DND-41 (cell line): ENCODE measurements around the gene RORC.

ENCODE experiments used
- ATAC-seq: fragments of 200-7000 bp; cut with Tn5 transposase; 3 replicates; pipeline ENCODE4 v1.9.1; 2021; ENCODE audit warnings: low read depth; ENCODE audit not compliant: insufficient read depth
- DNase-seq: peaks from one replicate; pipeline ENCODE4 v3.0.0-alpha.2; 2020
- H2AFZ ChIP-seq: 2 replicates; pipeline ENCODE4 v1.6.0; 2012; ENCODE audit warnings: low read depth, low read length
- H3K27ac ChIP-seq: 2 replicates; pipeline ENCODE4 v1.5.1; 2012; ENCODE audit warnings: low read length, inconsistent platforms
- H3K27me3 ChIP-seq: fragments of 200-600 bp; sonication (generic); 2 replicates; pipeline ENCODE4 v1.6.0; 2012; ENCODE audit warnings: low read length, mild to moderate bottlenecking, inconsistent platforms; ENCODE audit not compliant: insufficient read depth, poor library complexity
- H3K36me3 ChIP-seq: 2 replicates; pipeline ENCODE4 v1.5.1; 2012; ENCODE audit warnings: low read length, inconsistent platforms; ENCODE audit not compliant: insufficient read depth
- H3K4me1 ChIP-seq: 2 replicates; pipeline ENCODE4 v1.5.1; 2012; ENCODE audit warnings: mild to moderate bottlenecking, low read length; ENCODE audit not compliant: insufficient read depth
- H3K4me2 ChIP-seq: 2 replicates; pipeline ENCODE4 v1.6.0; 2012; ENCODE audit warnings: mild to moderate bottlenecking, moderate library complexity, low read length, inconsistent platforms; ENCODE audit not compliant: insufficient read depth
- H3K4me3 ChIP-seq, 2 experiments: fragments of 200-600 bp in 1 of 2; shearing (Covaris generic) in 1 of 2; 2 replicates each; pipeline ENCODE4 v1.5.1; 2012 to 2016; ENCODE audit warnings: inconsistent platforms in 2 of 2, low read length in 2 of 2, mild to moderate bottlenecking in 2 of 2, low read depth in 1 of 2, moderate library complexity in 1 of 2
- H3K79me2 ChIP-seq: 2 replicates; pipeline ENCODE4 v1.6.0; 2012; ENCODE audit warnings: low read length, inconsistent platforms; ENCODE audit not compliant: insufficient read depth
- H3K9ac ChIP-seq: 2 replicates; pipeline ENCODE4 v1.6.0; 2012; ENCODE audit warnings: low read depth, mild to moderate bottlenecking, inconsistent platforms, low read length, moderate library complexity
- H3K9me3 ChIP-seq: 2 replicates; pipeline ENCODE4 v1.5.1; 2012; ENCODE audit warnings: low read length, moderate library complexity, mild to moderate bottlenecking, inconsistent platforms; ENCODE audit not compliant: insufficient read depth, severe bottlenecking
- H4K20me1 ChIP-seq: 2 replicates; pipeline ENCODE4 v1.6.0; 2012; ENCODE audit warnings: low read length; ENCODE audit not compliant: insufficient read depth
- EZH2 ChIP-seq: IDR thresholded peaks from 3 replicates; pipeline ENCODE4 v1.6.1; 2012; ENCODE audit warnings: borderline replicate concordance, low read depth, mild to moderate bottlenecking, moderate library complexity, low read length, inconsistent platforms; ENCODE audit not compliant: severe bottlenecking
- TF ChIP-seq, protein P1 (sequence below): IDR thresholded peaks from 2 replicates; pipeline ENCODE4 v1.5.1; 2012; ENCODE audit warnings: borderline replicate concordance, low read length, moderate library complexity, mild to moderate bottlenecking; ENCODE audit not compliant: poor library complexity, severe bottlenecking; ENCODE audit errors: extremely low read depth

RORC gene

DNA sequence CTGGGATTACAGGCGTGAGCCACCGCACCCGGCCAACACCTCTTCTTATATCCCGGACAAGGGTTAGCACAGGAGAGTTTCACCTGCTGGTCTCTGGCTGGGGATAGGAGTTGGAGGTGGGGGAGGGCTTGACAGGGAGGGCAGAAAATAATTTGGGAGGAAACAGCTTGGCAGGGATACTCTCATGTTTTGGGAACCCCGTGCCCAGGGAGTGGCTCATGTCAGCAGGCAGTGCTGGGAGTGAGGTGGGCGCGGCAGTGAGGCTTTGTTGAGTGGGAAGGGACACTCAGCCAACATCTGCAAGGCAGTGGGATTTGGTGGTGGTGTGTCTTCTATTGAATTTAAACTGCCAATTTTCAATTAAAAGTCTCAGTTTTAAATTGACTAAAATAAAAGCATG lies 23.1 kb upstream of the RORC start:
- H3K4me1 ChIP-seq: no peaks in the 10 kb centered on the region
- no peak overlapping the region for H3K4me3 ChIP-seq
- no peaks in the 10 kb centered on the region for H3K79me2 ChIP-seq
- H3K36me3 ChIP-seq: no peaks in the 10 kb centered on the region
- no peaks in the 10 kb centered on the region for H3K27me3 ChIP-seq
- no peak overlapping the region for H3K4me2 ChIP-seq
- TF ChIP-seq EZH2: no peak
- TF ChIP-seq, protein P1, sequence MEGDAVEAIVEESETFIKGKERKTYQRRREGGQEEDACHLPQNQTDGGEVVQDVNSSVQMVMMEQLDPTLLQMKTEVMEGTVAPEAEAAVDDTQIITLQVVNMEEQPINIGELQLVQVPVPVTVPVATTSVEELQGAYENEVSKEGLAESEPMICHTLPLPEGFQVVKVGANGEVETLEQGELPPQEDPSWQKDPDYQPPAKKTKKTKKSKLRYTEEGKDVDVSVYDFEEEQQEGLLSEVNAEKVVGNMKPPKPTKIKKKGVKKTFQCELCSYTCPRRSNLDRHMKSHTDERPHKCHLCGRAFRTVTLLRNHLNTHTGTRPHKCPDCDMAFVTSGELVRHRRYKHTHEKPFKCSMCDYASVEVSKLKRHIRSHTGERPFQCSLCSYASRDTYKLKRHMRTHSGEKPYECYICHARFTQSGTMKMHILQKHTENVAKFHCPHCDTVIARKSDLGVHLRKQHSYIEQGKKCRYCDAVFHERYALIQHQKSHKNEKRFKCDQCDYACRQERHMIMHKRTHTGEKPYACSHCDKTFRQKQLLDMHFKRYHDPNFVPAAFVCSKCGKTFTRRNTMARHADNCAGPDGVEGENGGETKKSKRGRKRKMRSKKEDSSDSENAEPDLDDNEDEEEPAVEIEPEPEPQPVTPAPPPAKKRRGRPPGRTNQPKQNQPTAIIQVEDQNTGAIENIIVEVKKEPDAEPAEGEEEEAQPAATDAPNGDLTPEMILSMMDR: no peak
- no peak overlapping the region for H3K27ac ChIP-seq
- ATAC-seq: no peak
- H3K9me3 ChIP-seq: no peaks in the 10 kb centered on the region
- no peaks in the 10 kb centered on the region for H4K20me1 ChIP-seq
- H3K9ac ChIP-seq: no peak overlapping the region
- no peak for DNase-seq
- H2AFZ ChIP-seq: no peak overlapping the region

DNA sequence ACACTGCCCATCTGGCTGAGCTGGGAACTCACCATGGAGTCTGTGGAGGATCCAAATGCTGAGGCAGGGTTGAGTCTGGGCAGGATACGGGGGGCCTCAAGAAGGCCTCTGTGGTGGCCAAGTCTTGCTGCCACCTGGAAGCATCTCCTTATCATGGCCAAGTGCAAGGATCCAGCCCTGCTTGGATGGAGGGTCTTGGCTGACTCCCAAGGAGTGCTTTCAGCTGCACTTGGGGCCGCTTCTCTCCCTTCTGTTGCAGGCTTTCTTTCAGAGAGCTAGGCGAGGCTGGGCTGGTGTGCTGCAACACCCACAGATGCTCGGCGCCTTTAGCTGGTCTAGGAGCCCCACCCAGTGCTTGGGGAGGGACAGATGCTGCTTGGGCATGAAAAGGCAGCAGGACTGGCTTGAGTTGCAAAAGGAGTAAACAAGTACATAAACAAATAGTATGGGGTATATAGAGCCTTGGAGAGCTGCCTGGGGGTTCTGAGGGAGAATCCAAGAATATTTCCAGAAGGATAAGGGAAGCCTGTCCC lies 21.9 kb upstream of the RORC start, which contains the start of gene THEM5:
TSS of gene THEM5 (minus strand) at position 302 of the 533 bp plus-strand sequence. CDS start at position 155, 147 bp downstream.
- DNase-seq (peak; percentile 22), ATAC-seq (no peak)
- Histone ChIP-seq H3K4me1 (no peaks in the 10 kb centered on the region), H3K9ac (no peak within 1 kb of the TSS), H3K4me2 (no peak within 1 kb of the TSS), H3K79me2 (no peaks in the 10 kb centered on the region), H4K20me1 (no peaks in the 10 kb centered on the region), H3K36me3 (no peaks in the 10 kb centered on the region), H3K9me3 (no peaks in the 10 kb centered on the region), H3K27ac (no peak within 1 kb of the TSS), H2AFZ (no peak within 1 kb of the TSS), H3K27me3 (no peaks in the 10 kb centered on the region), H3K4me3 (no peak within 1 kb of the TSS)
- no peak for TF ChIP-seq EZH2
- TF ChIP-seq, protein P1: peak; percentile 23

DNA sequence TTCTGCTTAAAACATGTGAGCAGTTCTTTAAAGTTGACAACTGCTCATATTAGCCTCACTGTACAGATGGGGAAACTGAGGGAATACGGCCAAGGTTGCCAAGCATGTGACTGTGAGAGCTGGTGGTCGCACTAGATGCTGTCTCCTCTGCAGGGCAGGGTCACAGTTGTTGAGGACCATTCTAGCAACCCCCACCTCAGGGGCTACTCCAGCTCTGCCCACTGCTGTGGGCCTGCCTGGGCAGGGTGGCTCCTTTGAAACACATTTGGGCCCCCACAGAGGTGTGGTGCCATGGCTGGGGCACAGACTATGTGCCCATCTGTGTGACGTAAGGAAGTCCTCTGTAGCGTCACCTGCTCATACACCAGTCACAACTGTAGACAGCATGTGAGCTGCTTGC lies 21.1 kb upstream of the RORC start:
- Histone ChIP-seq H3K9ac (no peak overlapping the region), H3K4me2 (no peak overlapping the region), H3K9me3 (no peaks in the 10 kb centered on the region), H2AFZ (no peak overlapping the region), H3K4me3 (no peak overlapping the region), H3K27me3 (no peaks in the 10 kb centered on the region), H3K36me3 (no peaks in the 10 kb centered on the region), H3K79me2 (no peaks in the 10 kb centered on the region), H3K27ac (no peak overlapping the region), H3K4me1 (no peaks in the 10 kb centered on the region), H4K20me1 (no peaks in the 10 kb centered on the region)
- ATAC-seq (no peak), DNase-seq (no peak)
- TF ChIP-seq, protein P1: no peak
- no peak for TF ChIP-seq EZH2

DNA sequence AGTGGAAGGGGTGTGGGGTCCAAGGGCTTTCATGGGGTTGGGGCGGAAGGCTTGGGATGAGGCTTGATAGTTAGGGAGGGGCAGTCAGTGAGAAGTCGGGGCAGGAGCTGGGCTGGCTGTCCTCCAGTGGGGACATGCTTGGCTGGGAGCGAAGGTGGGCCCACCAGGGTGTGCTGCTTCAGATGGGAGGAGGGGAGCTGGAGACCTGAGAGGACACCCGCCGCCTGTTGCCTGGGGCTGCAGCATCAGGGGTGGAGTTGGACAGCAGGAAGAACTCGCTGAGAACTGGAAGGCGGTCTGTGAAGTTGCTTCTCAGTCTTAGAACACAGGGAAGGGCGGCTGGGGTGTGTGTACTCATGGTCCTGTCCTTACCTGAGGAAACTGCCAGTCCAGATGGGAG lies 20.3 kb upstream of the RORC start:
- Histone ChIP-seq H3K9ac (no peak overlapping the region), H4K20me1 (no peaks in the 10 kb centered on the region), H3K4me3 (no peak overlapping the region), H3K36me3 (no peaks in the 10 kb centered on the region), H3K4me1 (no peaks in the 10 kb centered on the region), H3K9me3 (no peaks in the 10 kb centered on the region), H3K27me3 (no peaks in the 10 kb centered on the region), H2AFZ (no peak overlapping the region), H3K4me2 (no peak overlapping the region), H3K79me2 (no peaks in the 10 kb centered on the region), H3K27ac (no peak overlapping the region)
- DNase-seq (no peak), ATAC-seq (no peak)
- TF ChIP-seq, protein P1: no peak
- no peak for TF ChIP-seq EZH2
